OCI-LY1 (cell line): Measurements from ENCODE around the gene SCYL2.

Experiments used
- H2AFZ ChIP-seq: fragments of 200-600 bp; sonication (generic), shearing (Covaris generic); 2 replicates; pipeline ENCODE4 v1.6.0; 2014; ENCODE audit warnings: antibody characterized with exemption, mild to moderate bottlenecking, low read length
- H3F3A ChIP-seq: fragments of 200-600 bp; sonication (generic), shearing (Covaris generic); 2 replicates; pipeline ENCODE4 v1.6.0; 2014; ENCODE audit warnings: mild to moderate bottlenecking, antibody characterized with exemption, low read length, moderate library complexity; ENCODE audit not compliant: insufficient read depth
- H3K27ac ChIP-seq: fragments of 200-600 bp; sonication (generic); 2 replicates; pipeline ENCODE4 v1.5.1; 2014; ENCODE audit warnings: low read length, mixed run types, mild to moderate bottlenecking, low read depth; ENCODE audit not compliant: poor library complexity, severe bottlenecking
- H3K27me3 ChIP-seq: fragments of 200-600 bp; sonication (generic); 2 replicates; pipeline ENCODE4 v1.6.0; 2014; ENCODE audit warnings: antibody characterized with exemption, mild to moderate bottlenecking, low read length, moderate library complexity; ENCODE audit not compliant: insufficient read depth
- H3K36me3 ChIP-seq: fragments of 200-600 bp; sonication (generic); 2 replicates; pipeline ENCODE4 v1.6.1; 2014; ENCODE audit warnings: mild to moderate bottlenecking, antibody characterized with exemption, low read length, moderate library complexity, mixed read lengths; ENCODE audit not compliant: insufficient read depth
- H3K4me1 ChIP-seq: fragments of 200-600 bp; sonication (generic); 2 replicates; pipeline ENCODE4 v1.5.1; 2014; ENCODE audit warnings: mild to moderate bottlenecking, low read length, moderate library complexity; ENCODE audit not compliant: insufficient read depth, severe bottlenecking
- H3K4me2 ChIP-seq: fragments of 200-600 bp; sonication (generic), shearing (Covaris generic); 2 replicates; pipeline ENCODE4 v1.6.1; 2014; ENCODE audit warnings: low read length
- H3K4me3 ChIP-seq: fragments of 200-600 bp; sonication (generic); 2 replicates; pipeline ENCODE4 v1.5.1; 2014; ENCODE audit warnings: low read length, low read depth, mild to moderate bottlenecking, mixed read lengths; ENCODE audit not compliant: poor library complexity, severe bottlenecking
- H3K79me2 ChIP-seq: fragments of 200-600 bp; shearing (Covaris generic); 2 replicates; pipeline ENCODE4 v1.6.1; 2016; ENCODE audit warnings: mixed run types, low read length, mixed read lengths; ENCODE audit not compliant: insufficient read depth
- H3K9ac ChIP-seq: fragments of 200-600 bp; sonication (generic), shearing (Covaris generic); 2 replicates; pipeline ENCODE4 v1.6.1; 2014; ENCODE audit warnings: mild to moderate bottlenecking, low read length, mixed read lengths
- H3K9me2 ChIP-seq: fragments of 200-600 bp; sonication (generic), shearing (Covaris generic); 2 replicates; pipeline ENCODE4 v1.6.1; 2014; ENCODE audit warnings: low read depth, mild to moderate bottlenecking, low read length, mixed read lengths
- H3K9me3 ChIP-seq: fragments of 200-600 bp; shearing (Covaris generic); 2 replicates; pipeline ENCODE4 v1.6.1; 2014; ENCODE audit warnings: low read length, mixed read lengths
- H4K20me1 ChIP-seq: fragments of 200-600 bp; sonication (generic), shearing (Covaris generic); 2 replicates; pipeline ENCODE4 v1.6.0; 2016; ENCODE audit warnings: mild to moderate bottlenecking, low read length; ENCODE audit not compliant: insufficient read depth
- EZH2 ChIP-seq: fragments of 200-600 bp; sonication (generic), shearing (Covaris generic); IDR thresholded peaks from 2 replicates; pipeline ENCODE4 v1.8.0; 2017; ENCODE audit warnings: borderline replicate concordance, mixed run types, mild to moderate bottlenecking, antibody characterized with exemption, low read length, moderate library complexity, mixed read lengths
- TF ChIP-seq, protein P1 (sequence below): fragments of 200-600 bp; sonication (generic), shearing (Covaris generic); IDR thresholded peaks from 2 replicates; pipeline ENCODE4 v1.5.1; 2017; ENCODE audit warnings: mild to moderate bottlenecking, antibody characterized with exemption, low read length, moderate library complexity, mixed read lengths

SCYL2 gene

DNA sequence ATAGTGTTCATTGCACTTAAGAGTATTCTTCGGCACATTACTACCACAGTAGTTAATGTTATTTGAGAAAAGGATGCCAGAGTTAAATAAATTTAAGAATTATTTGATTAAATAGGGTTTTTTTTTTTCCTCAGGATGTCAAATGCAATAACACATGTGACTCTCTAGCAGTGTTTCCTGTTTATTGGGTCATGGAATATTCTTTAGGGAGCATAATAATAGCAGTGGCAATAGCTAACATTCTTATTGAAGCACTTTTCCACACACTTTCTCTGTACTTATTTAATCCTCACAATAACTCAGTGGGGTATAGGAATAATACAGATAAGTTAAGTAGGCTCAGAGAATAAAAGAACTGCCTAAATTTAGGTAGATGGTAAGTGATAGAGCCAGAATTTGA, 44.3 kb downstream of the SCYL2 start:
- Histone ChIP-seq H3K9me3 (no peaks in the 10 kb centered on the region), H3K79me2 (no peaks in the 10 kb centered on the region), H2AFZ (no peak overlapping the region), H3K4me1 (no peaks in the 10 kb centered on the region), H3K4me2 (no peak overlapping the region), H4K20me1 (no peaks in the 10 kb centered on the region), H3K27ac (no peak overlapping the region), H3K27me3 (no peaks in the 10 kb centered on the region), H3K4me3 (no peak overlapping the region), H3F3A (no peaks in the 10 kb centered on the region), H3K36me3 (peaks cover 23% of the 10 kb centered on the region; the same call in 1 of the 2 replicates), H3K9ac (no peak overlapping the region), H3K9me2 (no peaks in the 10 kb centered on the region)
- TF ChIP-seq, protein P1, sequence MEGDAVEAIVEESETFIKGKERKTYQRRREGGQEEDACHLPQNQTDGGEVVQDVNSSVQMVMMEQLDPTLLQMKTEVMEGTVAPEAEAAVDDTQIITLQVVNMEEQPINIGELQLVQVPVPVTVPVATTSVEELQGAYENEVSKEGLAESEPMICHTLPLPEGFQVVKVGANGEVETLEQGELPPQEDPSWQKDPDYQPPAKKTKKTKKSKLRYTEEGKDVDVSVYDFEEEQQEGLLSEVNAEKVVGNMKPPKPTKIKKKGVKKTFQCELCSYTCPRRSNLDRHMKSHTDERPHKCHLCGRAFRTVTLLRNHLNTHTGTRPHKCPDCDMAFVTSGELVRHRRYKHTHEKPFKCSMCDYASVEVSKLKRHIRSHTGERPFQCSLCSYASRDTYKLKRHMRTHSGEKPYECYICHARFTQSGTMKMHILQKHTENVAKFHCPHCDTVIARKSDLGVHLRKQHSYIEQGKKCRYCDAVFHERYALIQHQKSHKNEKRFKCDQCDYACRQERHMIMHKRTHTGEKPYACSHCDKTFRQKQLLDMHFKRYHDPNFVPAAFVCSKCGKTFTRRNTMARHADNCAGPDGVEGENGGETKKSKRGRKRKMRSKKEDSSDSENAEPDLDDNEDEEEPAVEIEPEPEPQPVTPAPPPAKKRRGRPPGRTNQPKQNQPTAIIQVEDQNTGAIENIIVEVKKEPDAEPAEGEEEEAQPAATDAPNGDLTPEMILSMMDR = no peak
- TF ChIP-seq EZH2 = no peak

DNA sequence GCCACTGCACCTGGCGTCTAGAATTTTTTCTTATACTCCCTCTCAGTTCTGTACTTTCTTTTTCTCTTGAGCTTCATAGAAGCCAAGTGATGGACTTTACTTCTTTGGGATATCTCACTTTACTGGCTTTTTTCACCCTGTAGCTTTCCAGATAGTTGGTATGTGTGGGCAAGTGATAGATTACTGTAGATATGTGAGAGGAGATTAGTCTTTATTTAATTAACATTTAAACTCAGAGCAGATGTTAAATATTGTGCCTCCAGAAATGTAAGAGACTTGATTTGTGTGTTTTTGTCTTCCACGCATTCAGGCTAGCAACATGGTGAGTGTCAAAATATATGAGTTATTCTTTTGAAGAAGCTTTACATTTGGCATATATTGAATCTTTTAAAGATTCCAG, 50.4 kb downstream of the SCYL2 start:
- Histone ChIP-seq H3K4me3 (no peak overlapping the region), H3K27ac (no peak overlapping the region), H3K36me3 (peaks cover 35% of the 10 kb centered on the region; the same call in 1 of the 2 replicates), H3K4me2 (no peak overlapping the region), H3K9ac (no peak overlapping the region), H3K79me2 (no peaks in the 10 kb centered on the region), H4K20me1 (no peaks in the 10 kb centered on the region), H3K27me3 (no peaks in the 10 kb centered on the region), H2AFZ (no peak overlapping the region), H3K9me3 (no peaks in the 10 kb centered on the region), H3K4me1 (no peaks in the 10 kb centered on the region), H3K9me2 (no peaks in the 10 kb centered on the region), H3F3A (no peaks in the 10 kb centered on the region)
- TF ChIP-seq, protein P1 = no peak
- no peak for TF ChIP-seq EZH2

DNA sequence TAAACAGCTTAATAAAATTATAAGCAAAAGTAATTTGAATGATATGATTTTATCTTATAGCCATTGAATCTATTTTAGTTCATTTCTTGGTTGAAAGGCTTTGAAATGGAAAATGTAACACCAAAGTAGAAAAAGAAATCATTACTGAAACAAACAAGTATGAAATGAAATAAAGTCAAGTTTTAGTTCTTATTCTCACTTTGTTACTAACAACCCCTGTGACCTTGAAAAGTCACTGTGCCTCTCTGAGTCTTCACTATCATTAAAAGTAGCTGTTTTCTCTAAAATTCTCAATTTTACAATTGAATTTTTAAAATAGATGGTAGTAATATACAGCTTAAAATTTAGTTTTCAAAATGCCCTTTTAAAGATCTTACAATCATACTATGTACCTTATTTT, 57.5 kb downstream of the SCYL2 start:
- Histone ChIP-seq H3F3A (no peaks in the 10 kb centered on the region), H3K27ac (no peak overlapping the region), H3K4me2 (no peak overlapping the region), H3K79me2 (no peaks in the 10 kb centered on the region), H3K4me1 (no peaks in the 10 kb centered on the region), H3K36me3 (peaks cover 27% of the 10 kb centered on the region), H4K20me1 (no peaks in the 10 kb centered on the region), H3K9me3 (no peaks in the 10 kb centered on the region), H2AFZ (no peak overlapping the region), H3K4me3 (no peak overlapping the region), H3K9me2 (no peaks in the 10 kb centered on the region), H3K9ac (no peak overlapping the region), H3K27me3 (no peaks in the 10 kb centered on the region)
- no peak for TF ChIP-seq EZH2
- TF ChIP-seq, protein P1 = no peak
